ENCODE data around the gene DAPK1.

The DAPK1 gene

GRCh38 chr9:87594662-87595061 is 97.0 kb downstream of the DAPK1 start:
- no peak for DNase-seq (ENCODE audit: low spot score)

- no peak for DNase-seq (ENCODE audit: low spot score)
Observed at GRCh38 chr9:87595610-87596009, 97.9 kb downstream of the DAPK1 start.

GRCh38 chr9:87596862-87597261 is 99.2 kb downstream of the DAPK1 start:
- DNase-seq (ENCODE audit: low spot score), result no peak

- DNase-seq (ENCODE audit: low spot score), result no peak
Observed at GRCh38 chr9:87597710-87598443, 100.2 kb downstream of the DAPK1 start.

DNA sequence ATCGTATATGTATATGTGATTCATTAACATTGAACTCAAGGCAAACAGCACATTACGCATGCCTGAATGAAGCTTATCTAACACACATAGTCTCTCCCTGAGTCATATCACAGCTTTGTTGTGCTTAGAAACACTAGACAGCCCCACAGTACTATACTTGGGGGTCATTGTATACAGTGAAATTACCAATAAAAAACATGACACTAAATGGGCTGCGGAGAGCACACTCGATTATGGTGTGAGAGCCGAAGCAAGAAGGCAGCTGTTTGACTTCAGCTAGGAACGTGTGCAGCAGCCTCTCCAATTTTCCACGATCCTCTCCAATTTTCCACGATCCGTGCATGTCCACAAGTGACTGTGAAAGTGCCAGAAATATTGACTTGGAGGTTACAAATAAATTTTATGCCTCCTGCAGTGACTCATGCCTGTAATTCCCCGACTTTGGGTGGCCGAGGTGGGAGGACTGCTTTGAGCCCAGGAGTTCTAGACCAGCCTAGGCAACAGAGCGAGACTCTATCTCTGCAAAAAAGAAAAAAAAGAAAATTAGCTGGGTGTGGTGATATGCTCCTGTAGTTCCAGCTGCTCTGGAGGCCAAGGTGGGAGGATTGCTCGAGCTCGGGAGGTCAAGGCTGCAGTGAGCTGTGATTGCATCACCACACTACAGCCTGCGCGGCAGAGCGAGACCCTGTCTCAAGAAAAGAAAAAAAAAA is 102.4 kb downstream of the DAPK1 start:
- peak; percentile 13 for DNase-seq (ENCODE audit: low spot score)

GRCh38 chr9:87601176-87601575 is 103.5 kb downstream of the DAPK1 start:
- DNase-seq (ENCODE audit: low spot score), result no peak

GRCh38 chr9:87601595-87601994 is 103.9 kb downstream of the DAPK1 start:
- DNase-seq (ENCODE audit: low spot score), result no peak

DNA sequence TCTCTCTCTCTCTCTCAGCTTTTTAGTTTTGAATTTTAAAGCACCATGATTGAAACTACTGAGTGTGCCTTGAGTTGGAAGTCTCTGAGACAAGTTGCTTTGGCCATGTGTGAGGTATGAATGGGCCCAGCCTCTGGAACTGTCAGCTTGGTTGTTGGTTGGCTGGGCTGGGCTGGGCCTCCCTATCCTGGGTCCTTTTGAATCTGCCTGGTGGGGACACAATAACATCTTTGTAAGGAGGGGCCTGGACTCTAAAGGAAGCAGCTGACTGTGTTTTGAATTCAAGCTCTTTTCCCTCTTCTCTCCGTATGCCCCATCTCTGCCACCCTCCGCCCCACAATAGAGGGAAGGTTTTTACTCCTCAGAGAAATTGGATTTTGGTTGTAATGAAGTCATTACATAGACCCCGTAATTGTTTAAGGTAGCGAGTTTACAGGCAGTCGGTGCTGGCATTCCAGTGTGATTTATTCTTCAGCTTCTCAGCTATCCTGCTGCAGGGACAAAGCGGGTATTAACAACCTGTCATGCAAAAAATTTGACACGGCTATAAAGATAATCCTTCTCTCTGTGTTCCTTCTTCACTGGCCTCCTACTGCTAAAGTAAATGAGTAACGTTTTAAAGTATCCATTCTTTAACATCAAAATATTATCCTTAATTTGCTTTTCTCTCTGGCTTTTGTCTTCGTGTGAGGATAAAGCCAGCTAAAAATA is 105.4 kb downstream of the DAPK1 start:
- DNase-seq (ENCODE audit: low spot score), result no peak

- no peak for DNase-seq (ENCODE audit: low spot score)
Observed at GRCh38 chr9:87603854-87604490, 106.3 kb downstream of the DAPK1 start.

- no peak for DNase-seq (ENCODE audit: low spot score)
Observed at GRCh38 chr9:87604886-87605588, 107.4 kb downstream of the DAPK1 start.

GRCh38 chr9:87605676-87606075 is 108.0 kb downstream of the DAPK1 start:
- DNase-seq (ENCODE audit: low spot score), result no peak

DNA sequence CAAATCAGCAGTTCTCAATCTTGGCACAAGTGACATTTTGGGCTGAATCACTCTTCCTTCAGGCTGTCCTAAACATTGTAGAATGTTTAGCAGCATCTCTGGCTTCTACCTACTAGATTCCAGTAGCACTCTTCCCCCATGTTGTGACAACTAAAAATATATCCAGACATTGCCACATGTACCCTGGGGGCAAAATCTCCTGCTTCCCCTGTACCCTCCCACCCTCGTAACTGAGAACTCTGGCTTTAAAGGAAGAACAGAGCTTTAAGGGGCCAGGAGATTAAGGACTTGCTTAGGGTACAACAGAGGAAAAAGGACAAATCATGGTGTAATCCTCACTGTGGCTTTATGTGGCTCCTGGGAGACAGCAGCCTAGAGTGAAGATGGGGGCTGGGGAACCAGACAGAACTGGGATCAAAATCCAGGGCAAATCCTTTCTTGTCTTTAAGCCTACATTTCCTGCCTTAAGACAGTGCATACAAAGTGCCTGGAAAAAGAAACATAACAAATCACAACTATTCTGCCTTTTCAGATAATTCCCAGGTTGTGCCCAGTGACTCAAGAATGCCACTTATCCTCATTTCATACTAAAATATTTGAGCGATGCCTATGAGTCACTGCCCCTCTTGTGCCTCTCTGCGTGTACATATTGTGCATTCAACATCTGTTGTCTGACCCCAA is 109.3 kb downstream of the DAPK1 start:
- DNase-seq (ENCODE audit: low spot score), result no peak

- DNase-seq (ENCODE audit: low spot score), result no peak
Observed at GRCh38 chr9:87607859-87608258, 110.2 kb downstream of the DAPK1 start.

DNA sequence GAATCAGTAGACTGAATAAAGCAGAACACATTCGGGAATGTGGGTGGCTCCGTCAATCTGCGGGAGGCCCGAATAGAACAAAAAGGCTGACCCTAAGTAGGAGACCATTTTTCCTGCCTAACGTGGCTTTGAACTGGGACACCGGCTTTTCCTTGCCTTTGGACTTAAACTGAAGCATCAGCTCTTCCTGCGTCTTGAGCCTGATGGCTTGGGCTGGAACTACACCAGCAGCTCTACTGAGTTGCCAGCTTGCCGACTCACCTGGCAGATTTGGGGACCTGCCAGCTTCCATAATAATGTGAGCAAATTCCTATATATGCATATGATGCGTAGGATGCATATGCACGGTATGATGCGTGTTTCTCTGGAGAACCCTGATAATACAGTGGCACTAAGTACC is 111.3 kb downstream of the DAPK1 start:
- DNase-seq (ENCODE audit: low spot score), result no peak

DNA sequence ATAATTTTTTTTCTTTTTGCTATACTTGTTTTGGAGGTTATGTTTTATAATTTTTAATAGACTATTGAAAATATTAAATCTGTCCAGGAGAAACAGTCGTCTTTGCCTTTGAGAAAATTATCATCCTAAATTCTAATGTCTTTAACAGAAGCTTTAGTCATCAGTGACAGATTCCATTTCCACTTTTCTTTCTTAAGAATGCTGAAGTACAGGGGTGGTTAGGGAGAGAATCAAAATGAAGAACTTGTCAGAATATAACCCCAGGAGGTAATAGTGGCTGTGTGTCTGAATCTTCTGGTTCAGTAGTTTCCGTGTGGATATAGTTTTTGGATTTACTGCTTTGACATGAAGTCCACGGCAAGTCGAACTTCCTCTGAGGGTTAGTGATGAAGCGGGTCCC is 111.8 kb downstream of the DAPK1 start:
- no peak for DNase-seq (ENCODE audit: low spot score)

GRCh38 chr9:87610200-87611155 is 112.8 kb downstream of the DAPK1 start:
- DNase-seq (ENCODE audit: low spot score), result no peak

DNA sequence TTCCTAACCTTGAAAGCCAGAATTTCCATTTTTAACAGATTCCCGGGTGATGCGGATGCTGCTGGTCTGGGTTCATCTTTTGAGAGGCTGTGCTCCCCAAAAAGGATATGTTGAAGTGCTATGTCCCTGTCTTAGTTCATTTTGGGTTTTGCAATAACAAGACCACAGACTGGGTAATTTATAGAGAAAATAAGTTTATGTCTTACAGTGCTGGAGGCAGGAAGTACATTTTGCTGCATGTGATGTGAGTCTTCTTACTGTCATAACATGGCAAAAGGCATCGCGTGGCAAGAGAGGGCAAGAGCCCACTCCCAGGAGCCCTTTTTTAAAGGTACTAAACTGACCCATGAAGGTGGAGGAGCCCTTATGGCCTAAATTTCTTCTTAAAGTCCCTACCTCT is 114.1 kb downstream of the DAPK1 start:
- DNase-seq (ENCODE audit: low spot score), result no peak

DNA sequence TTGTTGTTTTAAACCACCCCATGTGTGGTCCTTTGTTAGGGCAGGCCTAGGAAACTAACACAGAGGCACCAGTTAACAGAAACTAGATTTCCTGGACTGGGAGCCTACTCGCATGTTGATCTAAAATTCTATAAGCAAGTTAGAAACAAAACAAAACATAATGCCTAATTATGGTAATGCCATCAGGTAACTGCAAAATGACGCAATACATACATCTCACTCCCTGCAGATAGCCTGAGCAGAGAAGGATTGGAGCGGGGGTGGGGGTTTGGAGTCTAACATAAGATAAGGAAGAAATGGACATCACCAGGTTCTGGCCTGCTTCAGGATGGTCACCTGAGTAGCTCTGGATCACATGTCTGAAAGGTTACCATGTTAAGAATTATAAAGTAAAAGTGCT is 114.9 kb downstream of the DAPK1 start:
- DNase-seq (ENCODE audit: low spot score), result no peak

DNA sequence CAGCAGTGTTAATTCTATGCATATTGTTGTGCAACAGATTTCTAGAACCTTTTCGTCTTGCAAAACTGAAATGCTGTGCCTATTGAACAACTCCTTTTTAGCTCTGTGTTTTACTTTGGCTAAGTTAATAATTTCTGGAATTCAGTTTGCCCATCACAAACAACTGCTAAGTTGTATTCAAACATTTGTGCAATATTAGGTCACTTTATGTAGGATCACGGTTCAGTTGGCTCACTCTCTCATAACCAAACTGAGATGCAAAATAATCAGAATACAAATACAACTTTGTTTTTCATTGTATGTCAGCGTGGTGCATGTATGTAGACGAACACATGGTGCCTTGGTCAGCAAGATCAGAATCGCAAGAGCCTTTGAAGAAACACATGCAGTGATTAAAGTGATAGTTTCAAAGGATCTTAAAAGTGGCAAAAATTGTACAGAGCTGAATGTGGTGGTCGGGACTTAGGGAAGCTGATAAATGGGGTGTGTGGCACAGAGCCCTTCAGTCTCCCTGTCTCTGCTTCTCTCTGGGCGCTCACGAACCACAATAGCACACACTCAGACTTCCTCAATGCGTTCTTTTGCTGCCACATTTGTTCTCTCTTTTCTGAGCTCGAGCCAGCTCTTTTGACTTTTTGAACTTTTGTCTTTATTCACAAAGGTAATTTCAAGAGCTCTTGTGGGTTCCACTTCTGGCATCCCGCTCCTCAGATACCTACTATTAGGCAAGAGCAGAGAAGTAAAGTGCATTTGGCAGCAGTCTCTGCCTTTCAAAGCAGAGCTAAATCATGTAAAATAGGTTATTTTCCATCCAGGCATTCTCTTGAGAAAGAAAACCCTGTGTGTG is 115.8 kb downstream of the DAPK1 start:
- DNase-seq (ENCODE audit: low spot score), result no peak
